GM18861 (cell line): ENCODE data around the gene SAMD14.

Source experiments
- ATAC-seq: cut with Tn5 transposase; IDR thresholded peaks from one replicate; pipeline ENCODE4 v1.9.1; 2021; ENCODE audit not compliant: unreplicated experiment

Gene SAMD14

GRCh38 chr17:50114849-50115357, 15.1 kb downstream of the SAMD14 start:
- ATAC-seq = no peak

- ATAC-seq = no peak
Measured at GRCh38 chr17:50114401-50114800, 15.6 kb downstream of the SAMD14 start.

- no peak for ATAC-seq
Measured at GRCh38 chr17:50113624-50114320, 16.2 kb downstream of the SAMD14 start.

- no peak for ATAC-seq
Measured at GRCh38 chr17:50112694-50113093, 17.3 kb downstream of the SAMD14 start.

GRCh38 chr17:50111673-50112655, 18.0 kb downstream of the SAMD14 start:
- ATAC-seq = no peak

GRCh38 chr17:50110591-50111349, 19.2 kb downstream of the SAMD14 start:
- ATAC-seq = no peak

- ATAC-seq = no peak
Measured at GRCh38 chr17:50109785-50110184, 20.2 kb downstream of the SAMD14 start.

- no peak for ATAC-seq
Measured at GRCh38 chr17:50109207-50109606, 20.8 kb downstream of the SAMD14 start.

GRCh38 chr17:50108556-50108955, 21.4 kb downstream of the SAMD14 start:
- no peak for ATAC-seq

GRCh38 chr17:50107790-50108414, 22.1 kb downstream of the SAMD14 start:
- ATAC-seq = no peak

GRCh38 chr17:50106393-50107131, 23.4 kb downstream of the SAMD14 start:
- no peak for ATAC-seq

- ATAC-seq = no peak
Measured at GRCh38 chr17:50105811-50106210, 24.1 kb downstream of the SAMD14 start.

GRCh38 chr17:50103941-50104340, 26.0 kb downstream of the SAMD14 start:
- ATAC-seq = no peak

GRCh38 chr17:50103252-50103651, 26.7 kb downstream of the SAMD14 start:
- no peak for ATAC-seq

- ATAC-seq = no peak
Measured at GRCh38 chr17:50102164-50102991, 27.6 kb downstream of the SAMD14 start.

- no peak for ATAC-seq
Measured at GRCh38 chr17:50101346-50102163, 28.4 kb downstream of the SAMD14 start.

- ATAC-seq = no peak
Measured at GRCh38 chr17:50100921-50101345, 29.0 kb downstream of the SAMD14 start.

- ATAC-seq = no peak
Measured at GRCh38 chr17:50100480-50100883, 29.5 kb downstream of the SAMD14 start.
